ENCODE measurements around the gene ALLC. TPM values are rescaled to one million over a fixed set of nuclear protein-coding genes. Genes with fewer than 3 reads are reported as not detected.

ALLC gene
- polyA plus RNA-seq, 2 of the 4 experiments (the other 2 are of a cell fraction): not detected

DNA sequence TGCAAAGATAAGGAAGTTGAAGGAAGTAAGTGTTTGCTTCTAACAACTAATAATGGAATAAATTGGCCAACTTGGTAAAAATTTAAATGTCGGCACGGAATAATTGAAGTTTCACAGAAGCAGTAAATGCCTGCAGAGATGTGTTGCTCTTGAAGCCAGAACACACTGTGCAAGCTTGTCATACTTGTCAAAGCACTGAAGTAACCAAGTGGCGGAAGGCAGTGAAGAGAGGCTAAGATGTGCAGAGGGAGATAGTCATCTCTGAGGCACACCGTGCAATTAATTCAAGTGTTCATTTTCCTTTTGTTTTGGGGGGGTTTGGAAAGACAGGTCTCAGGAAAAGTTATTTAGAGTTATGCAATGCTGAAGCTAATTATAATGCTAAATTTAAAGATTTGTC is 50.6 kb downstream of the ALLC start:
- WGBS (ENCODE audit: missing lambda C conversion rate): 65% methylated on average over 4 of the region's 4 CpGs
- no peak overlapping the region for H3K27ac ChIP-seq
- no peaks in the 10 kb centered on the region; the same call in 2 of the 3 replicates for H3K4me1 ChIP-seq
- DNase-seq (ENCODE audit: low read depth in 1 of 2, low spot score in 1 of 2) (no peak), FAIRE-seq (no peak), ATAC-seq (no peak)
- TF ChIP-seq E2F6 (IDR thresholded peaks at IDR 0.05; ENCODE audit: borderline replicate concordance, low read depth) (no peak), USF2 (IDR thresholded peaks at IDR 0.05) (no peak), ELK1 (IDR thresholded peaks at IDR 0.05; ENCODE audit: low read depth, low read length) (no peak), MAFK (IDR thresholded peaks at IDR 0.05; ENCODE audit: partially characterized antibody) (no peak), ZFP36 (IDR thresholded peaks at IDR 0.05; ENCODE audit: borderline replicate concordance, partially characterized antibody) (no peak), ZC3H11A (IDR thresholded peaks at IDR 0.05) (no peak), ESRRA (IDR thresholded peaks at IDR 0.05; ENCODE audit: borderline replicate concordance, low read length) (no peak), NPAS2 (CRISPR knock-in tag; IDR thresholded peaks at IDR 0.05; ENCODE audit: borderline replicate concordance) (no peak), KDM1A (IDR thresholded peaks at IDR 0.05; ENCODE audit: low read depth) (no peak)
- TF ChIP-seq, protein P1, sequence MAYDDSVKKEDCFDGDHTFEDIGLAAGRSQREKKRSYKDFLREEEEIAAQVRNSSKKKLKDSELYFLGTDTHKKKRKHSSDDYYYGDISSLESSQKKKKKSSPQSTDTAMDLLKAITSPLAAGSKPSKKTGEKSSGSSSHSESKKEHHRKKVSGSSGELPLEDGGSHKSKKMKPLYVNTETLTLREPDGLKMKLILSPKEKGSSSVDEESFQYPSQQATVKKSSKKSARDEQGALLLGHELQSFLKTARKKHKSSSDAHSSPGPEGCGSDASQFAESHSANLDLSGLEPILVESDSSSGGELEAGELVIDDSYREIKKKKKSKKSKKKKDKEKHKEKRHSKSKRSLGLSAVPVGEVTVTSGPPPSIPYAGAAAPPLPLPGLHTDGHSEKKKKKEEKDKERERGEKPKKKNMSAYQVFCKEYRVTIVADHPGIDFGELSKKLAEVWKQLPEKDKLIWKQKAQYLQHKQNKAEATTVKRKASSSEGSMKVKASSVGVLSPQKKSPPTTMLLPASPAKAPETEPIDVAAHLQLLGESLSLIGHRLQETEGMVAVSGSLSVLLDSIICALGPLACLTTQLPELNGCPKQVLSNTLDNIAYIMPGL (CRISPR knock-in tag; IDR thresholded peaks at IDR 0.05; ENCODE audit: borderline replicate concordance): no peak
- ChIA-PET CTCF (interaction anchor here (1.1 to 2.1 kb wide), 2 partner anchors 19 kb away, joined by 3 to 7 read pairs; no protein-coding TSS in a partner anchor), POLR2A (no interaction called here)
- H3K4me3 ChIP-seq: no peak overlapping the region
- peaks cover 4% of the 10 kb centered on the region; the same call in 1 of the 3 replicates for H3K9me3 ChIP-seq
- no peak overlapping the region for H3K4me2 ChIP-seq

DNA sequence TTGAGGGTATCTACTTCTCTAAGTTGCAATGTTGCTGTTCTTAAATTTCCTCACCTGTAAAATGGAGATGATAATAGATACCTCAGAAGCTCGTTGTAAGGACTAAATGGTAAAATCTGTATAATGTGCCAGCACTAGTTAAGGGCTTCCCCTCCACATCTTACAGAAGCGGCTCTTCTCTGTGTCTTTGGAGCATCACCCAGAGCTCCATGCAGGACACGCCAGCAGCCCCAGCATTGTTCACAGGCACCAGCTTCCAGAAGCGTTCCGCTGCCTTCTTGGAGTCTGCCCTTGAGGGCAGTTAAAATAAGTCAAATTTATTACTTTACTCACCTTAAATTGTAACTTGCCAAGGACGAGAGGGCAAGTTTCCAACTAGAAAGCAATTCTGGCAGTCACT is 51.2 kb downstream of the ALLC start:
- POLR2A ChIA-PET: no interaction called here
- no peak for TF ChIP-seq FOSL2 (IDR thresholded peaks at IDR 0.05)
- no peak for TF ChIP-seq FOSL2 (CRISPR knock-in tag; IDR thresholded peaks at IDR 0.05)
- TF ChIP-seq, protein P2, sequence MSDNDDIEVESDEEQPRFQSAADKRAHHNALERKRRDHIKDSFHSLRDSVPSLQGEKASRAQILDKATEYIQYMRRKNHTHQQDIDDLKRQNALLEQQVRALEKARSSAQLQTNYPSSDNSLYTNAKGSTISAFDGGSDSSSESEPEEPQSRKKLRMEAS (IDR thresholded peaks at IDR 0.05): no peak
- no peak for TF ChIP-seq ESRRA (IDR thresholded peaks at IDR 0.05; ENCODE audit: borderline replicate concordance, low read length)
- TF ChIP-seq, protein P1 (CRISPR knock-in tag; IDR thresholded peaks at IDR 0.05; ENCODE audit: borderline replicate concordance): no peak
- no peak for TF ChIP-seq MAFK (IDR thresholded peaks at IDR 0.05; ENCODE audit: partially characterized antibody)
- Histone ChIP-seq H3K4me1 (no peaks in the 10 kb centered on the region), H3K4me3 (no peak overlapping the region), H3K9me3 (peaks cover 4% of the 10 kb centered on the region; the same call in 1 of the 3 replicates), H3K27ac (no peak overlapping the region), H3K4me2 (no peak overlapping the region)
- DNase-seq (ENCODE audit: low read depth in 1 of 2, low spot score in 1 of 2): no peak
- WGBS (ENCODE audit: missing lambda C conversion rate): 16% methylated on average over 6 of the region's 6 CpGs
- CTCF ChIA-PET: interaction anchor here (2.1 kb wide), 1 partner anchor 19 kb away, joined by 7 read pairs; no protein-coding TSS in a partner anchor
- ATAC-seq: peak in 1 of 2 experiments; percentile 36; a peak in 2 of 6 replicates
- FAIRE-seq: no peak

GRCh38 chr2:3712424-3712823 is 54.4 kb downstream of the ALLC start:
- no peaks in the 10 kb centered on the region for H3K4me1 ChIP-seq
- H3K27ac ChIP-seq: no peak overlapping the region
- FAIRE-seq (no peak), DNase-seq (ENCODE audit: low read depth in 1 of 2, low spot score in 1 of 2) (no peak), ATAC-seq (no peak)
- H3K4me3 ChIP-seq: no peak overlapping the region
- H3K4me2 ChIP-seq: no peak overlapping the region
- TF ChIP-seq NR3C1 (IDR thresholded peaks at IDR 0.05) (no peak), ZFP36 (IDR thresholded peaks at IDR 0.05; ENCODE audit: borderline replicate concordance, partially characterized antibody) (no peak)
- CTCF ChIA-PET: interaction anchor here (0.6 to 2.5 kb wide), 4 partner anchors 18 to 184 kb away, joined by 3 to 10 read pairs (median 4); no protein-coding TSS in a partner anchor
- WGBS (ENCODE audit: missing lambda C conversion rate): 2% methylated on average over 3 of the region's 3 CpGs
- POLR2A ChIA-PET: no interaction called here
- peaks cover 4% of the 10 kb centered on the region; the same call in 1 of the 3 replicates for H3K9me3 ChIP-seq

Measured in A549 (cell line).